Activated naive CD8-positive, alpha-beta T cell treated with anti-CD3 and anti-CD28 coated beads for 36 hours (primary cell): ENCODE measurements around the gene SLC19A1. TPM values are rescaled to one million over a fixed set of nuclear protein-coding genes. Genes with fewer than 3 reads are reported as not detected.

Experiments used
- DNase-seq: peaks from one replicate; pipeline ENCODE4 v3.0.0; 2021
- H3K27ac Mint-ChIP-seq: one replicate; pipeline ENCODE4 v1.8.0; 2022; ENCODE audit warnings: mild to moderate bottlenecking, moderate library complexity, mixed read lengths
- H3K27me3 Mint-ChIP-seq: one replicate; pipeline ENCODE4 v1.8.0; 2022; ENCODE audit warnings: mild to moderate bottlenecking, mixed read lengths
- H3K36me3 Mint-ChIP-seq: one replicate; pipeline ENCODE4 v1.8.0; 2021; ENCODE audit warnings: mild to moderate bottlenecking, mixed read lengths
- H3K4me1 Mint-ChIP-seq: one replicate; pipeline ENCODE4 v1.8.0; 2021; ENCODE audit warnings: mixed read lengths
- H3K4me3 Mint-ChIP-seq: one replicate; pipeline ENCODE4 v1.8.0; 2022; ENCODE audit warnings: mild to moderate bottlenecking, moderate library complexity, mixed read lengths
- H3K9me3 Mint-ChIP-seq: one replicate; pipeline ENCODE4 v1.8.0; 2022; ENCODE audit warnings: mixed read lengths
- total RNA-seq, 2 experiments: library from RNA; stranded (reverse); gene quantifications; one replicate each; pipeline ENCODE4 v1.2.3, GENCODE V29; 2021

The SLC19A1 gene
- total RNA-seq, 2 experiments from 2014 or later, result 63.2 to 64.0 TPM

GRCh38 chr21:45580181-45580575, 37.9 kb upstream of the SLC19A1 start:
- H3K9me3 Mint-ChIP-seq, result peaks cover 5% of the 10 kb centered on the region
- no peaks in the 10 kb centered on the region for H3K36me3 Mint-ChIP-seq
- DNase-seq, result no peak
- peaks cover 3% of the 10 kb centered on the region for H3K27me3 Mint-ChIP-seq
- no peak overlapping the region for H3K27ac Mint-ChIP-seq
- no peaks in the 10 kb centered on the region for H3K4me1 Mint-ChIP-seq
- no peak overlapping the region for H3K4me3 Mint-ChIP-seq

- Mint-ChIP-seq H3K4me3 (no peak overlapping the region), H3K9me3 (peaks cover 5% of the 10 kb centered on the region), H3K27me3 (peaks cover 3% of the 10 kb centered on the region), H3K36me3 (no peaks in the 10 kb centered on the region), H3K27ac (no peak overlapping the region), H3K4me1 (no peaks in the 10 kb centered on the region)
- DNase-seq, result no peak
Measured at GRCh38 chr21:45579383-45580180, 37.3 kb upstream of the SLC19A1 start.

GRCh38 chr21:45578811-45579381, 36.7 kb upstream of the SLC19A1 start:
- no peak for DNase-seq
- Mint-ChIP-seq H3K27ac (no peak overlapping the region), H3K4me3 (no peak overlapping the region), H3K27me3 (peaks cover 3% of the 10 kb centered on the region), H3K36me3 (no peaks in the 10 kb centered on the region), H3K4me1 (no peaks in the 10 kb centered on the region), H3K9me3 (peaks cover 5% of the 10 kb centered on the region)

GRCh38 chr21:45578176-45578801, 36.0 kb upstream of the SLC19A1 start:
- no peak overlapping the region for H3K27ac Mint-ChIP-seq
- no peaks in the 10 kb centered on the region for H3K36me3 Mint-ChIP-seq
- H3K4me3 Mint-ChIP-seq, result no peak overlapping the region
- H3K27me3 Mint-ChIP-seq, result peaks cover 3% of the 10 kb centered on the region
- DNase-seq, result no peak
- no peaks in the 10 kb centered on the region for H3K4me1 Mint-ChIP-seq
- peaks cover 5% of the 10 kb centered on the region for H3K9me3 Mint-ChIP-seq

GRCh38 chr21:45577801-45578175, 35.5 kb upstream of the SLC19A1 start:
- H3K9me3 Mint-ChIP-seq, result peaks cover under 1% of the 10 kb centered on the region
- H3K36me3 Mint-ChIP-seq, result no peaks in the 10 kb centered on the region
- H3K27ac Mint-ChIP-seq, result no peak overlapping the region
- no peaks in the 10 kb centered on the region for H3K4me1 Mint-ChIP-seq
- no peak for DNase-seq
- H3K27me3 Mint-ChIP-seq, result peaks cover 3% of the 10 kb centered on the region
- no peak overlapping the region for H3K4me3 Mint-ChIP-seq

GRCh38 chr21:45576838-45577737, 34.8 kb upstream of the SLC19A1 start:
- peaks cover 3% of the 10 kb centered on the region for H3K27me3 Mint-ChIP-seq
- no peak for DNase-seq
- H3K4me1 Mint-ChIP-seq, result no peaks in the 10 kb centered on the region
- no peaks in the 10 kb centered on the region for H3K9me3 Mint-ChIP-seq
- H3K27ac Mint-ChIP-seq, result no peak overlapping the region
- no peaks in the 10 kb centered on the region for H3K36me3 Mint-ChIP-seq
- no peak overlapping the region for H3K4me3 Mint-ChIP-seq

GRCh38 chr21:45575993-45576837, 34.0 kb upstream of the SLC19A1 start:
- no peak for DNase-seq
- Mint-ChIP-seq H3K4me3 (peak overlapping the region; percentile 14), H3K27me3 (no peaks in the 10 kb centered on the region), H3K27ac (no peak overlapping the region), H3K4me1 (no peaks in the 10 kb centered on the region), H3K36me3 (no peaks in the 10 kb centered on the region), H3K9me3 (no peaks in the 10 kb centered on the region)

GRCh38 chr21:45575304-45575992, 33.2 kb upstream of the SLC19A1 start:
- no peaks in the 10 kb centered on the region for H3K27me3 Mint-ChIP-seq
- DNase-seq, result no peak
- no peak overlapping the region for H3K4me3 Mint-ChIP-seq
- H3K9me3 Mint-ChIP-seq, result no peaks in the 10 kb centered on the region
- H3K4me1 Mint-ChIP-seq, result no peaks in the 10 kb centered on the region
- H3K27ac Mint-ChIP-seq, result no peak overlapping the region
- H3K36me3 Mint-ChIP-seq, result no peaks in the 10 kb centered on the region

GRCh38 chr21:45574691-45575090, 32.5 kb upstream of the SLC19A1 start:
- H3K36me3 Mint-ChIP-seq, result no peaks in the 10 kb centered on the region
- no peak for DNase-seq
- no peak overlapping the region for H3K4me3 Mint-ChIP-seq
- no peaks in the 10 kb centered on the region for H3K4me1 Mint-ChIP-seq
- H3K27me3 Mint-ChIP-seq, result no peaks in the 10 kb centered on the region
- H3K27ac Mint-ChIP-seq, result no peak overlapping the region
- no peaks in the 10 kb centered on the region for H3K9me3 Mint-ChIP-seq

GRCh38 chr21:45574081-45574501, 31.9 kb upstream of the SLC19A1 start:
- H3K36me3 Mint-ChIP-seq, result no peaks in the 10 kb centered on the region
- H3K4me1 Mint-ChIP-seq, result no peaks in the 10 kb centered on the region
- no peak overlapping the region for H3K4me3 Mint-ChIP-seq
- DNase-seq, result no peak
- no peaks in the 10 kb centered on the region for H3K27me3 Mint-ChIP-seq
- no peak overlapping the region for H3K27ac Mint-ChIP-seq
- H3K9me3 Mint-ChIP-seq, result no peaks in the 10 kb centered on the region

GRCh38 chr21:45573452-45574035, 31.3 kb upstream of the SLC19A1 start:
- no peak overlapping the region for H3K4me3 Mint-ChIP-seq
- no peaks in the 10 kb centered on the region for H3K4me1 Mint-ChIP-seq
- H3K27me3 Mint-ChIP-seq, result no peaks in the 10 kb centered on the region
- DNase-seq, result no peak
- H3K36me3 Mint-ChIP-seq, result no peaks in the 10 kb centered on the region
- H3K9me3 Mint-ChIP-seq, result no peaks in the 10 kb centered on the region
- H3K27ac Mint-ChIP-seq, result no peak overlapping the region

GRCh38 chr21:45572783-45573451, 30.7 kb upstream of the SLC19A1 start:
- no peak for DNase-seq
- H3K27me3 Mint-ChIP-seq, result no peaks in the 10 kb centered on the region
- H3K4me1 Mint-ChIP-seq, result no peaks in the 10 kb centered on the region
- H3K36me3 Mint-ChIP-seq, result no peaks in the 10 kb centered on the region
- no peaks in the 10 kb centered on the region for H3K9me3 Mint-ChIP-seq
- no peak overlapping the region for H3K4me3 Mint-ChIP-seq
- H3K27ac Mint-ChIP-seq, result no peak overlapping the region

GRCh38 chr21:45572231-45572630, 30.0 kb upstream of the SLC19A1 start:
- no peak overlapping the region for H3K4me3 Mint-ChIP-seq
- no peak overlapping the region for H3K27ac Mint-ChIP-seq
- no peaks in the 10 kb centered on the region for H3K27me3 Mint-ChIP-seq
- no peak for DNase-seq
- no peaks in the 10 kb centered on the region for H3K9me3 Mint-ChIP-seq
- H3K36me3 Mint-ChIP-seq, result no peaks in the 10 kb centered on the region
- no peaks in the 10 kb centered on the region for H3K4me1 Mint-ChIP-seq
